B cell (primary cell): ENCODE data around the gene RPH3AL. TPM values are rescaled to one million over a fixed set of nuclear protein-coding genes. Genes with fewer than 3 reads are reported as not detected.

Experiments
- ATAC-seq: fragments of 200-7000 bp; cut with Tn5 transposase; one replicate; pipeline ENCODE4 v1.10.0; 2021; ENCODE audit warnings: low read depth, mild to moderate bottlenecking, moderate number of reproducible peaks, moderate library complexity
- CTCF ChIA-PET: fragments of 350-600 bp; sonication (Branson Sonifier 250); formaldehyde crosslinking; loops from one replicate; lab custom pipeline; 2021; ENCODE audit warnings: antibody characterized with exemption, inconsistent platforms; lab: Charles Lee
- POLR2A ChIA-PET: fragments of 350-600 bp; sonication (Branson Sonifier 250); formaldehyde crosslinking; loops from one replicate; lab custom pipeline; 2021; ENCODE audit warnings: antibody characterized with exemption; lab: Charles Lee
- DNase-seq: peaks from one replicate; pipeline ENCODE4 v3.0.0; 2013
- H2AFZ ChIP-seq: 2 replicates; pipeline ENCODE4 v1.6.1; 2012; ENCODE audit warnings: mild to moderate bottlenecking, low read depth, low read length; ENCODE audit not compliant: insufficient read depth, poor library complexity, severe bottlenecking
- H3K27ac ChIP-seq, 2 donors: 1 replicate in 1 of 2; 2 replicates in 1 of 2; pipeline ENCODE4 v1.5.1; 2012 to 2013; ENCODE audit warnings: low read length in 2 of 2, mild to moderate bottlenecking in 2 of 2, moderate library complexity in 1 of 2
- H3K27me3 ChIP-seq, 4 experiments: fragments of 200-600 bp in 1 of 4; sonication (generic) in 1 of 4; replicated peaks in 1 of 4; 1 replicate in 2 of 4; 2 replicates in 2 of 4; pipeline versions ENCODE4 v1.6.1 to v1.7.0; 2013 to 2016; ENCODE audit warnings: low read length in 3 of 4, mild to moderate bottlenecking in 2 of 4, mixed read lengths in 1 of 4, moderate library complexity in 1 of 4; ENCODE audit not compliant: insufficient read depth in 4 of 4, control insufficient read depth in 3 of 4; ENCODE audit errors: control extremely low read depth in 1 of 4
- H3K36me3 ChIP-seq, 2 experiments: replicated peaks in 1 of 2; 1 replicate in 1 of 2; 2 replicates in 1 of 2; pipeline versions ENCODE4 v1.6.1 to v1.7.1; 2013; ENCODE audit warnings: low read length in 1 of 2; ENCODE audit not compliant: insufficient read depth in 2 of 2, control insufficient read depth in 1 of 2; ENCODE audit errors: control extremely low read depth in 1 of 2, extremely low read depth in 1 of 2
- H3K4me1 ChIP-seq, 2 donors: fragments of 200-600 bp in 1 of 2; sonication (generic) in 1 of 2; 1 replicate in 1 of 2; 2 replicates in 1 of 2; pipeline versions ENCODE4 v1.5.1 to v1.6.1; 2013 to 2017; ENCODE audit warnings: low read length in 2 of 2; ENCODE audit not compliant: control insufficient read depth in 2 of 2, insufficient read depth in 2 of 2
- H3K4me2 ChIP-seq: replicated peaks from 2 replicates; pipeline ENCODE3; 2012; ENCODE audit warnings: mild to moderate bottlenecking, low read depth, low read length; ENCODE audit not compliant: poor library complexity, severe bottlenecking
- H3K4me3 ChIP-seq, 5 experiments: fragments of 200-600 bp in 1 of 5; sonication (generic) in 1 of 5; 1 replicate in 3 of 5; 2 replicates in 2 of 5; pipeline versions ENCODE4 v1.5.1 to v1.7.0; 2011 to 2016; ENCODE audit warnings: low read length in 4 of 5, mild to moderate bottlenecking in 4 of 5, low read depth in 2 of 5, control low read depth in 1 of 5, moderate library complexity in 1 of 5; ENCODE audit not compliant: insufficient read depth in 1 of 5; ENCODE audit errors: control extremely low read depth in 1 of 5, extremely low read depth in 1 of 5
- H3K79me2 ChIP-seq: fragments of 200-600 bp; sonication (generic); one replicate; pipeline ENCODE4 v1.6.0; 2016; ENCODE audit warnings: low read length; ENCODE audit not compliant: control insufficient read depth, insufficient read depth
- H3K9ac ChIP-seq: fragments of 200-600 bp; sonication (generic); 2 replicates; pipeline ENCODE4 v1.6.1; 2017; ENCODE audit warnings: mild to moderate bottlenecking, low read length, moderate library complexity
- H3K9me3 ChIP-seq, 3 donors: one replicate each; pipeline versions ENCODE4 v1.6.1 to v1.7.1; 2013; ENCODE audit warnings: low read length in 2 of 3; ENCODE audit not compliant: control insufficient read depth in 2 of 3, insufficient read depth in 1 of 3; ENCODE audit errors: control extremely low read depth in 1 of 3
- H4K20me1 ChIP-seq: 2 replicates; pipeline ENCODE4 v1.6.0; 2012; ENCODE audit warnings: mild to moderate bottlenecking, low read length; ENCODE audit not compliant: insufficient read depth, control insufficient read depth, poor library complexity, severe bottlenecking
- H3K27ac Mint-ChIP-seq: one replicate; pipeline ENCODE4 v1.8.0; 2021; ENCODE audit warnings: mixed read lengths
- H3K27me3 Mint-ChIP-seq: one replicate; pipeline ENCODE4 v1.8.0; 2021; ENCODE audit warnings: mixed read lengths
- H3K4me1 Mint-ChIP-seq: one replicate; pipeline ENCODE4 v1.8.0; 2021; ENCODE audit warnings: mixed read lengths
- H3K4me3 Mint-ChIP-seq: one replicate; pipeline ENCODE4 v1.8.0; 2021; ENCODE audit warnings: mixed read lengths
- H3K9me3 Mint-ChIP-seq: one replicate; pipeline ENCODE4 v1.8.0; 2022; ENCODE audit warnings: mixed read lengths; ENCODE audit not compliant: insufficient read depth
- CTCF ChIP-seq: fragments of 200-600 bp; IDR thresholded peaks from one replicate; pipeline ENCODE4 v1.8.0; 2022; ENCODE audit warnings: antibody characterized with exemption, mild to moderate bottlenecking
- EZH2 ChIP-seq: IDR thresholded peaks from 2 replicates; pipeline ENCODE4 v1.6.1; 2012; ENCODE audit warnings: borderline replicate concordance, low read depth, mild to moderate bottlenecking, moderate library complexity, low read length; ENCODE audit not compliant: insufficient read depth, poor library complexity, severe bottlenecking
- WGBS: methylation state at CpG from one replicate; pipeline ENCODE4 v1.1.5; 2013; ENCODE audit warnings: missing lambda C conversion rate; ENCODE audit not compliant: insufficient coverage; 5-methylcytosine and 5-hydroxymethylcytosine counted together
- intact Hi-C: fragments of 100-400 bp; cut with micrococcal nuclease; formaldehyde crosslinking; loops from one replicate; pipeline ENCODE4 v1.10.0; 2022
- polyA plus RNA-seq: library from polyadenylated mRNA; depleted of rRNA; stranded (reverse); fragments of >200 nt; gene quantifications from 2 replicates; pipeline ENCODE4 v1.2.3, GENCODE V29; 2012
- total RNA-seq, 2 donors: library from RNA; stranded (reverse); fragments of 120-200 nt in 1 of 2; gene quantifications; 1 replicate in 1 of 2; 2 replicates in 1 of 2; pipeline versions ENCODE4 v1.2.3 to v1.2.4, GENCODE V29; 2013 to 2022

Gene RPH3AL
- total and polyA plus RNA-seq, 2 donors (not counting 1 experiment from before 2014, with no cell fraction given): 10.8 to 13.3 TPM

GRCh38 chr17:238964-239259, 113.7 kb downstream of the RPH3AL start:
- Histone ChIP-seq H3K79me2 (no peaks in the 10 kb centered on the region), H3K27me3 (peaks cover 0 to 3% (median 0%) of the 10 kb centered on the region in 4 experiments), H3K4me2 (no peak overlapping the region), H3K9ac (no peak overlapping the region), H4K20me1 (no peaks in the 10 kb centered on the region), H3K27ac (no peak overlapping the region), H3K36me3 (no peaks in the 10 kb centered on the region), H2AFZ (no peak overlapping the region), H3K4me3 (no peak overlapping the region), H3K4me1 (no peaks in the 10 kb centered on the region), H3K9me3 (peaks cover 0 to 10% (median 0%) of the 10 kb centered on the region in 3 donors)
- WGBS: 86% methylated on average over 3 of the region's 4 CpGs
- ATAC-seq (no peak), DNase-seq (no peak)
- no peaks in the 10 kb centered on the region for H3K9me3 Mint-ChIP-seq
- no peak for TF ChIP-seq EZH2
- no peak for TF ChIP-seq CTCF
- H3K27ac Mint-ChIP-seq: no peak overlapping the region
- H3K4me1 Mint-ChIP-seq: no peaks in the 10 kb centered on the region
- intact Hi-C loops: no loop called here
- H3K4me3 Mint-ChIP-seq: no peak overlapping the region
- H3K27me3 Mint-ChIP-seq: no peaks in the 10 kb centered on the region
- POLR2A ChIA-PET: no interaction called here
- CTCF ChIA-PET: no interaction called here

DNA sequence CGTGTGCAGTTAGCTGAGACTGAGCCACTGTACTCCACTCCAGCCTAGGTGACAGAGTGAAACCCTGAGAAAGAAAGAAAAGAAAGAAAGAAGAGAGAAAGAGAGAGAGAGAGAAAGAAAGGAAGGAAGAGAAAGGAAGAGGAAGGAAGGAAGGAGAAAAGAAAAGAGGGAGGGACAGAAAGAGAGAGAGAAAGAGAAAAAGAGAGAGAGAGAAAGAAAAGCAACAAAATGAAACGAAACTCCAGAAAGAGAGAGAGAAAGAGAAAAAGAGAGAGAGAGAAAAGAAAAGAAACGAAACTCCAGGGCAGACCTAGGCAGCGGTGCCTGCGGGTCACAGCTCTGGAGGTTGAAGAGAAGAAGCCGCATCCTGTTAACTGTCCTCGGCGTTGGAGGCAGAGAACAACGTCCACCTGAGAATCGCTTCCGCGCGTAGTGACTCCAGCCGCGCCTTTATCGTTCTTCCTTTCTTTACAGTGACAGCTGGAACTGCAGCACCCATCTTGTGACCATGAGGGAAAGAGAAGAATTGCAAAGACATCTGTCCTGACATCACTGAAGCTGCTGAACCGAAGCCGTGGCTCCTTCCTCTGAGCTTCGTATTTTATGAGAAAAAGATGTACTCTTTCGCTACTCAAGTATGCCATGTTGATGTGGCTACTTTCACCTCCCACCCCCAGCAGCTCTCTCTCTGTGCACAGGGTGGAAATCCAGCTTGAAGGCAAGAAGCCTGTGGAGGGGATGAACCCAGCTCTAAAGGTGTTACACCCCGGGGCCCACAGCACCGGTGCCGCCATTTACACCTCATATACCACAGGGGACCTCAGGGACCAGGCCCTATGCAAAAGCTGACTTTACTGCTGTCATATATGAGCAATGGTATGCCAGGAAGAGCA, 114.3 kb downstream of the RPH3AL start:
- WGBS: 93% methylated on average over 19 of the region's 23 CpGs
- DNase-seq (no peak), ATAC-seq (peak; percentile 24)
- no peak overlapping the region for H3K9ac ChIP-seq
- intact Hi-C loops: no loop called here
- peaks cover 0 to 15% (median 0%) of the 10 kb centered on the region in 3 donors for H3K9me3 ChIP-seq
- TF ChIP-seq CTCF: no peak
- no peak for TF ChIP-seq EZH2
- POLR2A ChIA-PET: no interaction called here
- no peak overlapping the region for H3K4me3 ChIP-seq
- CTCF ChIA-PET: no interaction called here
- H3K27ac ChIP-seq: no peak overlapping the region
- H3K27me3 Mint-ChIP-seq: no peaks in the 10 kb centered on the region
- no peak overlapping the region for H3K4me2 ChIP-seq
- H3K79me2 ChIP-seq: no peaks in the 10 kb centered on the region
- no peaks in the 10 kb centered on the region for H3K9me3 Mint-ChIP-seq
- no peaks in the 10 kb centered on the region for H3K4me1 ChIP-seq
- H3K27ac Mint-ChIP-seq: no peak overlapping the region
- H3K36me3 ChIP-seq: no peaks in the 10 kb centered on the region
- H3K27me3 ChIP-seq: peaks cover 0 to 7% (median 0%) of the 10 kb centered on the region in 4 experiments
- no peak overlapping the region for H2AFZ ChIP-seq
- H4K20me1 ChIP-seq: no peaks in the 10 kb centered on the region
- no peaks in the 10 kb centered on the region for H3K4me1 Mint-ChIP-seq
- H3K4me3 Mint-ChIP-seq: no peak overlapping the region
